ENCODE results near the gene SH3BP4.

SH3BP4 gene, protein sequence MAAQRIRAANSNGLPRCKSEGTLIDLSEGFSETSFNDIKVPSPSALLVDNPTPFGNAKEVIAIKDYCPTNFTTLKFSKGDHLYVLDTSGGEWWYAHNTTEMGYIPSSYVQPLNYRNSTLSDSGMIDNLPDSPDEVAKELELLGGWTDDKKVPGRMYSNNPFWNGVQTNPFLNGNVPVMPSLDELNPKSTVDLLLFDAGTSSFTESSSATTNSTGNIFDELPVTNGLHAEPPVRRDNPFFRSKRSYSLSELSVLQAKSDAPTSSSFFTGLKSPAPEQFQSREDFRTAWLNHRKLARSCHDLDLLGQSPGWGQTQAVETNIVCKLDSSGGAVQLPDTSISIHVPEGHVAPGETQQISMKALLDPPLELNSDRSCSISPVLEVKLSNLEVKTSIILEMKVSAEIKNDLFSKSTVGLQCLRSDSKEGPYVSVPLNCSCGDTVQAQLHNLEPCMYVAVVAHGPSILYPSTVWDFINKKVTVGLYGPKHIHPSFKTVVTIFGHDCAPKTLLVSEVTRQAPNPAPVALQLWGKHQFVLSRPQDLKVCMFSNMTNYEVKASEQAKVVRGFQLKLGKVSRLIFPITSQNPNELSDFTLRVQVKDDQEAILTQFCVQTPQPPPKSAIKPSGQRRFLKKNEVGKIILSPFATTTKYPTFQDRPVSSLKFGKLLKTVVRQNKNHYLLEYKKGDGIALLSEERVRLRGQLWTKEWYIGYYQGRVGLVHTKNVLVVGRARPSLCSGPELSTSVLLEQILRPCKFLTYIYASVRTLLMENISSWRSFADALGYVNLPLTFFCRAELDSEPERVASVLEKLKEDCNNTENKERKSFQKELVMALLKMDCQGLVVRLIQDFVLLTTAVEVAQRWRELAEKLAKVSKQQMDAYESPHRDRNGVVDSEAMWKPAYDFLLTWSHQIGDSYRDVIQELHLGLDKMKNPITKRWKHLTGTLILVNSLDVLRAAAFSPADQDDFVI
- total RNA-seq: 0 to 0.15 (median 0) reads per million in 4 donors

DNA sequence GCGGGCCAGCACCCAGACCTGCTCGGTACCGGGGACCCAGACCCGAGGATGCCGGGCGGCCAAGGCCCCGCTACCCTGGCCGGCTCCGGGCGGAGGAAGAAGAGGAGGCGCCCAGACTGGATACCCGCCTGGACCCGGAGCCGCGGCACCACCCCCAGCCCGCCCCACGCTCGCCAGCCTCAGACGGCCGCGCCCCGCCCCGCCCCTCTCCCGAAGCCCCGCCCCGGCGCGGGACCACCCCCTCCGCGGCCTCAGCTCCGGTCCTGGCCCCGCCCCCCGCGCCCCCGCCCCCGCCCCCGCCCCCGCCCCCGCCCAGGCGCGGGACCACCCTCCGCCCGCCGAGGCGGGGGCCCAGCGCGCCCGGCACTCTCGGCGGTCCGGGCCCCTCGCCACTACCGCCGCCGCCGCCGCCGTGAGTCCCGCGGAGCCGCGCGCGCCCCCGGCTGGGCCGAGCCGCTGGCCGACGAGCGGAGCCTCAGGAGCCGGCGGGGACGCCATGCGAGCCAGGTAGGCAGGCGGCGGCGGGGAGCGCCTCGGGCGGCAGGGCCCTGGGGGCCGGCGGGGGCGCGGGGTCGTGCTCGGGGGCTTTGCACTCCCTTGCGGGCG, at the start of gene SH3BP4:
TSS of gene SH3BP4 (plus strand) at position 354 of the 606 bp plus-strand sequence. CDS start 82,986 bp downstream, outside the sequence.
- no peak for DNase-seq

DNA sequence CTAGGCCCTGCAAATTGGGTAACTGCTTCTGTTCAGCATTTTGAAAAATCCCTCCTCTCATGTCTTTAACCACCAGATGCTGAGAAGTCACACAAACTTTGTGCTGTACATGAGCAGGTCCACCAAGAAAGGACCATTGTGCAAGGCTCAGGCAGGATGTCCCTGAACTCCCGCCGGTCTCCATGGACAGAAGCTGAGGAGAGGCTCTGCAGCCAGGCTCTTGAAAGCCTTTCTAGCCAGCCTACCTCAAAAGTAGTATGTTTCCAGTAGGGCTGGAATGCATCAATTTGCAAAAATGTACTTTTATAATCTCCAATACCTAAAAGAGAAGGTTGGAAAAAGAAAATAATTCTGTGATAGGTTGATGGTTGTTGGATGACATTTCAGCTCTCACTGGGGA, 47.0 kb upstream of the SH3BP4 start:
- DNase-seq: no peak

DNA sequence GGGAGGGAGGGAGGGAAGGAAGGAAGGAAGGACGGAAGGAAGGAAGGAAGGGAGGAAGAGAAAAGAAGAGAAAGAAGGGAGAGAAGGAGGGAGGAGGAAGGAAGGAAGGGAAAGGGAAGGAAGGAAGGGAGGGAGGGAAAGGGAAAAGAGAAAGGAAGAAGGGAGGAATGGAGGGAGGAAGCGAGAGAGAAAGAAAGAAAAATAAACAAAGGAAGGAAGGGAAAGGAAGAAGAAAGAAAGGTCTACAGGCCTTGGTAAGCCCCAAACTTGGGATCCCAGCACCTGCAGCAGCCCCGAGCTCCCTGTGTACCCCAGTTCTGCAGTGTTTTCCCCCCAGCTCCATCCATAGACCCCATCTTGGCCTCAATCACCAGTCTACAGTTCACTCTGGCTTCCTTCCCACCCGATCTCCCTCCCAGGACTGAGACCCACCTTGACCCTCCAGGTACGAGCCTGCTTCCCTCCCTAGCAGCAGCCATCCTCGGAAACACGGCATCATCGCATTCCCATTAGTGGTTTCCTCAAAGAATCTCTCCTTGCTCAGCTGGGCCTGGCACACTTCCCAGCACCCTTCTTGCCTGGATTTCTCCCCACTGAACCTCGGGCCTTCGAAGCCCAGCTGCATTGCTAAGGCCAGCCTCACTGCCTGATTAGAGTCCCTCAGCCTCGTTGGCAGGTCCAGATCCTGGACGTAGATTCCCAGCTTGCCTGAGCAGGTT, 46.1 kb upstream of the SH3BP4 start:
- DNase-seq: no peak

DNA sequence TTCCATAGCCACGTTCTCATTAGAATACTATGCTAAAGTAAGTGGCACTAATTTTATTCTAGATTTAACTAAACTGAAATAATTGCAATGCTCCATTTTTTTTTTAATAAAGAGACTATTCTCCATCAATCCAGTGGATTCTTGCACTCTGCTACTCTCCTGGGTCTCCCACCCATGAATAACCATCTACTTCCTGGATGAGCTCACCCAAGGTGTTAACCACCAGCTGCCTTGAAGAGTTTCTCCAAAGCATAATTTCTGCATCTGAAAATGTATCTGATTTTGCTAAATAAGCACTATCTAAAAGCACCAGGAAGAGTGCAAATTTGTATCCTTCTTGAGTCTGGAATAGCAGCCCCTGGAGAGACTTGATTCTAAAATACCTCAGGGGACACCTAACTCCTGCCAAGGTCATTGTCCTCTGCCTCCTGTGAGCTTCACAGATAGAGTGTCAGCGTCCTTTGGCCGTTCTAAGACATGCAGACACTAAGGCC, 41.6 kb upstream of the SH3BP4 start:
- no peak for DNase-seq

DNA sequence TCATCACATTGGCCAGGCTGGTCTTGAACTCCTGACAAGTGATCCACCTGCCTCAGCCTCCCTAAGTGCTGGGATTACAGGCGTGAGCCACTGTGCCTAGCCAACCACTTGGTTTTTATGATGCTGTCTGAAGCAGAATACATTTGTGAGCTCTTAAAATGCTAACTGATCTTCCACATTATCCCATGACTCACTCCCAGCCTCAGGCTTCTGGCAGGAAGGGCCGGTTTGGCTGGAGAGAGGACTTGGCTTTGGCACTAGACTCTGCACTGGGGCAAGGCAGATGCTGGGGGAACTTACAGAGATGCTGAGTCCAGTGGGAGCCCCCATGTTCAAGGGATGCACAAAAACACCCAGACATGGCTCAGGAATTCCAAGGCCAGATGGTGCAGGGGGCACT, 40.5 kb upstream of the SH3BP4 start:
- no peak for DNase-seq

DNA sequence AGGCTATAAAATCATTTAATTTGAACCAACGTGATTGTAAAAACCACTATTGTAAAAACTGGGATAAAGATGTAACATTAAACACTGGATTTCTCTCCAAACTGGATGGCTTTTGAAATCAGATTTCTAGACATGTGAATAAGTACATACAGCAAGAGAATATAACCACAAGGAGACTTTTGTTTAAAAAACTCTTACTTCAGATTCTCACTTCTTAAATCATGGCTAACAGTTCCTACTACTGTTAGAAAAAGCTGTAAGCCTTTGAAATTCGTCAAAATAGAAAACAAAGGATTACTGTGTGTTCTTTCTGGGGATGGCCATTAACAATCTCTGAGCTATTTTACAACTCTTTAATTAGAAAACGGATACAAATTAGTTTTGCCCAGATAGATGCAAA, 39.4 kb upstream of the SH3BP4 start:
- no peak for DNase-seq

DNA sequence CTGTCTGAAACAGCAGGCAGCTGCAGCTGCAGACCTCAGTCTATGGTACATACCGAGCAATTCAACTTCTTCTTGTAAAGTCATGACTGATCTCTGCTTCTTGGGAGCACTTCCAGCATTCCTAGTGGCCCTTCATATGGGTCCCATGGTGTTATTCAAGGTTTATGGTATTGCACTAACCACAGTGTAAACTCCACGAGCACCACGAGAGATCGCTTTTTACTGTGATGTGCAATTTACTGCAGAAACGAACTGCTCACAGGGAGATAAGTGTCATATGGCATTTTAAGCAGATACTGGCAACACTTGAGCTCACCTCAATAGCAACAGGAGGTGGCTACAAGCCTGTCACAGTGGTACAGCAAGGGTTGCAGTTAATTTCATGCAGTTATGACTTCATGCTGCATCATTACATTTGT, 38.6 kb upstream of the SH3BP4 start:
- DNase-seq: no peak

DNA sequence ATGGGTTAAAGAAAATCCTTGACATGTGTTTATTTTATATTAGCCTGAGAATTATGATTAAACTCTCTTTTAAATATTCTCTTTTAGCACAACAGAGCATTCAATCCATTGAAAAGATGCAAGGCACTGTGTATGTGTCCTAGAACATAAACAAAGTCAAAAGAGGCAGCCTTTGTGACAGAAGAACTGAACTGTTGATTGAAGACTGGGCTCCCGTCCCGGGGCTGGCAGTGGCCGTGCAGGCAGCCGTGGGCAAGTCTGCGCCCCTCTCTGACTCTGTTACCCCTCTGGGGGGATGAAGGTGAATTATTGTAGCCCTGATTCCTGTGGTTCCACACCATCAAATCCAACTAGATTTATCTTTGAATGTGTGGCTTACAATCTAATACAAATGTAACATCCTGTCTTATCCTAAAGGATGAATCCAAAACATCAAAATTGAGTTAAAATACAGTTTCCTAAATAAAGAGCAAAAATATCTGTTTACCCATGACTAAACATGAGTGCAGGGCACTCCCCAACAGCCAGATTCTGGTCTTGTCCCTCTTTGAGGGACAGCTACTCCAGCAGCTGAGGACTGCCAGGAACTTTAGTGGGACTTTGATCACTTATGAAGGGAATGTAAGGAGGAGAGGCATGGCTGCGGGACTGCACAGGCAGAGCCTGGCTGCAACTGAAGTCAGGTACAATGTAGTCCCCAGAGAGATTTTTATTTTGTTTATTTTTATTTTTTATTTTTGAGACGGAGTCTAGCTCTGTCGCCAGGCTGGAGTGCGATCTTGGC, 37.3 kb upstream of the SH3BP4 start:
- no peak for DNase-seq

DNA sequence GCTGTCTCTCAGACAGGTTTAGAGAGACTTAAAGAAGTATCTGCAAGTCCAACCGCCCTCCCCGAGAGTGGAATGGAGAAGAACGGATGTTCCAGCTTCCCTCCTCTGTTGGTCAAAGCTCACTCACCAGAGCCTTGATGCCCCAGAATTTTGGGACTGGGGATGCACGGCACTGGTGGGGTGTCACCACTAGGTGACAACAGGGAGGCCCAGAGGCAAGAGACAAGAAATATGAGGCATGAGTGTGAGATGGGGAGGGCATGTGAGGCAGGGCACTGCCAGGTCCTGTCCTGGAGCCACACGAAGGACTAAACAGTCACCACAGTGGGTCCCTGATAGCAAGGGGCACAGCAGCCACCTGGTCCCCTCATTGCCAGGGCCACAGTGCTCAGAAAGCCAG, 35.1 kb upstream of the SH3BP4 start:
- DNase-seq: no peak

DNA sequence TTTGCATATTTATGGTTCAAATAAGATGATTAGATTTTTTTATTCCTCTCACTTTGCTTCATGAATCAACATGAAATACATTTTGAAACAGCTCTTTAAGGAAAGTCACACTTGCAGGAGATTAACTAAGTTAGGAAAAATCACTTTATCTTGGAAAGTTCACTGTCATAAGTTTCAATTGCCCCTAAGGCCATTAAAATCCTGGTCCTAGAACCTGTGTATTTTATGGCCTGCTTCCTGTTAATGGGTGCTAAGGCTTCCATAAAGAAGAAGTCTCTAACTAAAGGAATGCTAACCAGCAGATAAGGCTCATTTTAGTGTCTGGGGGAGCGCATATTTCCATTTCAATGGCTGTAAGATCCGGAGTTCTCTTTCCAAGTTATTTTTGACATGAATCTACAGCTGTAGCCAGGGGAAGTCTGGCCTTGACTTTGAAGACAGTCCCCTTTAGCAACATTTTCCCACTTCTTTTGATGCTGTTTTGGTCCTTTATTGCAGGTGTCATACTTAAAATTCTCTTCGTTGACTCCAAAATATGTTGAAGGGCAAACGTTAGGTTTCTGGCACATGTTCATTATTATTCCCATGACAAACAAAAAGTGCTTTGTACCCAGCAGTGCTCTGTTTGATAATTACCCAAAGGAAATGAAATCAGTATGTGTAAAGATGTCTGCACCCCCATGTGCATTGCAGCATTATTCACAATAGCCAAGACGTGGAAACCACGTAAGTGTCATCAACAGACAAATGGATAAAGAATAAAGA, 34.4 kb upstream of the SH3BP4 start:
- no peak for DNase-seq

DNA sequence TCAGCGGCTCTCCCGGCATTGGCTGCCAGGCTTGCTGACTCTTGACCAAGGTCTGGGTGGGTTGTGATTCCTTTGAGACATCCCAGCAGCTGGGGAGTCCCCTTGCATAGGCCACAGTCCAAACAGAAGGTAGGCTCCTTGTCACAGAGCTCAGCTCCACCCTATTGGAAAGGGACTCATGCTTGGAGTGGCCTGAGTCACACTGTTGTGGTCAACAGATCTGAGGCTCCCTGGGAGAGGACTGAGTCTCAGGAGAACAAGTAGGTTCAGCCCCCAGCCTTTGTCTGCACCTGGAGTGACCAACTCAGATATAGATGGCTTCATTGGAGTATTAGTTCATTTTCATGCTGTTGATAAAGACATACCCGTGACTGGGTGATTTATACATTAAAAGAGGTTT, 32.1 kb upstream of the SH3BP4 start:
- DNase-seq: no peak

DNA sequence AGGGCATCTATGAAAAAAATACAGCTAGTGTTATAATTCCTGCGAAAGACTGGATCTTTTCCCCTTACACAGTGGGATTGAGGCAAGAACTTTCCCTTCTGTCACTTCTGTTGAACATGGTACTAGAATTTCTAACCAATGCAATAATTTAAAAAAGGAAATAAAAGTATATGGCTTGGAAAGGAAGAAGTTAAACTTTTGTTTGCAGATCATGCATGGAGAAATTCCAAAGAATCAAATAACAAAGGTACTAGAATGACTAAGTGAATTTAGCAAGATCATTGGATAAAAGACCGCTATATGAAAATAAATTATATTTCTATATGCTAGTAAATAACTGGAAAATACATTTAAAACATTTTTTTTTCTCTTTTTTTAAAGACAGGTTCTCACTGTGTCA, 31.0 kb upstream of the SH3BP4 start:
- DNase-seq: no peak

DNA sequence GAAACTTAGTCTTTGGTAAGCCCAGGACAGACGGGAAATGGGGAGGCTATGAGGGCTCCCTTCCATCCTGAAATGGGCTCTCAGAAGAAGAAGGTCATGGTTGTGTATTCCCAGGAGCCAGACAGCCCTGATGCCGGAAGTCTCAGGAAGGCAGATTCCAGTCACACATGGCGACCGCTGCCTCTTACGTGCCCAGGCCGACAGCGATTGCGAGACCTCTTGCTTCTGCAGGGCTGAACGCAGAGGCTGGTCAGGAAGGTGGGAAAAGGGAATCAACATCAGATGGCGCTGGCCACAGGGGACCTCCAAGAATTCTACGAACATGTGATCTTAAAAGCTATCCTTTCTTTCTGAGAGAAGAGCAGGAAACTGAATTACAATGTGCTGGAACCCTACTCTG, 22.8 kb upstream of the SH3BP4 start:
- DNase-seq: no peak

DNA sequence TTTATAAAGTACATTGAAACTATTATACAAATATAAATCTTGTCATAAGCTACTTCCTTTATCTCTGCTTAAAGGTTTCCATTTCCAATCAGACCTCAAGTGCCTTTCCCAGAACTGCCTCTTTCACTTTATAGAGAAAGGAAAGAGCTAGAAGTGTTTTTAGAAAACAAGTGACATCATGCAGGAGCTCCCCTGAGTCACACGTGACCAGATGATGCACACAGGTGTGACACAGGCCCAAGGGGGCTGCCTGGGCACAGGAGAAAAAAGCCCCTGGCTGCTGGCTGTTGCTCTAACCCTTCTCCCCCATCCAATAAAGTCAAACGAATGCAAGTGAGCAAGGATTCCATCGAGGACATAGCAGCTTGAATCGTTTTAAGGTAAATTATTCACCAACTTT, 21.4 kb upstream of the SH3BP4 start:
- DNase-seq: no peak

DNA sequence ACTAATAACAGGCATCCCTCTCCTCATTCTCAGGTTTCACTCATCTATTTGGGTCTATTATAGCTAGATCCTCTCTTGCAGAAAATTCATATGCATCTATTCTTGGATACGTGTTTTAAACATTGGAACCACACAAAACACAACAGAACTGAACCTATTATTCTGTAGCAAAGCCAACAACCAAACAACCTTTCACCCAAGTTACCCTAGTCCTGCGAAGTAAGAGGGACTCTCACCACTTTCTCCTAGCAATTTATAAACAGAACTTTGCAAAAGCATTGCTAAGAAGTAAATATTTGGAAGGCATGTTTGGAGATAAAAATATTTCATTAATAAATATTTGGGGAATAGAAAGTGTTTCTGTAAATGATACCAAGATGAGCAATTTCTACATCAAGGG, 20.4 kb upstream of the SH3BP4 start:
- DNase-seq: no peak

DNA sequence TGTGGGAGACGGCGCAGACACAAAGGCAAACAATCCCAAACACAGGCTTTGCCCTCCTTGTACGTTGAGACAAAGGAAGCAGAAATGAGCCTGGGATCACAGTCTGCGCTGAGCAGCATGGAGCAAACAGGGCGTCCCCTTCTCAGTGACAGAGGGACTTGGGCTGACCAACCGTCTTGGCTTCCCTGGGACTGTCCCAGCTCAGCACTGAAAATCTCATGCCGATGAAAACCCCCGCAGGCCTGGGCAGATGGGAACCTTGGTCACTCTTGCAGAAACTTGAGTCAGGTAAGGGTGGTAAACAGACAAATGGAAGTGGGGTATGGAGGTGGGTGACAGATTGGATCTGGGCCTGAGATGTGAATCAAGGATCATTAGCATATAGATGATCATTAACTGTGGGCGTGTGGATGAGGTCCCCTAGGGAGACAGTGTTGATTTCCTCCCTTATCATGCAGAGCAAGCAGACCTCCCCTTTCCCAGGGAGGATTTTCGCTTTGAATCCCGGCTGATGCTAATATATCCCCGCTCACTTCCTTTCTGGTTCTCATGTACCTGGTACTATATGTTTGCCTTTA, 19.1 kb upstream of the SH3BP4 start:
- no peak for DNase-seq

DNA sequence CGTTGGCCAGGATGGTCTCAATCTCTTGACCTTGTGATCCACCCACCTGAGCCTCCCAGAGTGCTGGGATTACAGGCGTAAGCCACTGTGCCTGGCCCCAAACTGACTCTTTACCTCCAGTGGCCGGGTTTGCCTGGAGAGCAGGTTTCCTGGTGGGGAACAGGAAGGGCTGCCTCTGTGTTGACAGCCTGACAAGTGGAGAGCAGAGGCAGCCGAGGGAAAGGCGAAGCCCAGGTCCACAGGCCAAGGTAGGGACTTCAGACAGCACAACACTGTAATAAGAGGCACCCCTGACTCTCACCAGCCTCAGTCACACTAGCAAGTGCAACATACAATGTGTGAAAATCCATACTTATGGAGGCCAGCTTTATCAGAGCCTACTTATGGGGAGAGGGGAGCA, 16.5 kb upstream of the SH3BP4 start:
- DNase-seq: no peak

DNA sequence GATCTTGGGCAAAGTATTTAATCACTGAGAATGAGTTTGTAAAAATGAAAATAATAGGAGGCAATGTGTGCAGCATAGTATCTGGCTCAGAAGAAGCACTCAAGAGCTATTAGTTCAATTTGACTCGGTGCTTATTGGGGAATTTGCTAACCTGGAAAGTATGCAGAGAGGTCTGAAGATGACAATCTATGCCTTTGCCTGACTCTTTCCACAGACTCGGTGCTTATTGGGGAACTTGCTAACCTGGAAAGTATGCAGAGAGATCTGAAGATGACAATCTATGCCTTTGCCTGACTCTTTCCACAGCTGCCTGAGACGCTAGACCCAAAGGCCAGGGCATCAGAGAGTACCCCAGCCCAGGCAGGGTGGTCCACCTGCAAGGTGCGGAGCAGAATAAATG, 12.2 kb upstream of the SH3BP4 start:
- no peak for DNase-seq

DNA sequence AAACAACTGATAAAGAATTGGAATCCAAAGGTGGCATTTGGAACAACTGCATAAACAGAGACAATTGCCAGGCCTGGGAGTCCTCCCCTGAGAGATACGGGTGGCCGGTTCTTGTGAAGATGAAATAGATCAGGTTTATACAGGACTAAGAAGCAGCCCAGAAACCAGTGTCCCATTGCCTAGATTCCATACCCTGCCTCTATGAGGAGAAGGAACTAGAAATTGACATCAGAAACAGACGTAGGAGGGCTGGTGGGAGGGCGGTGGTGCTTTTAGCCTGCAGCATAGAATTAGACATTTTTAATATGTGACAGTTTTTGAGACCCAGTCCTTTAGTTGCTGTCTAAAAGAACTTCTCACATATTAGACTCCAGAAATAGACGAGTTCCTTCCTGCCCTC, 11.8 kb upstream of the SH3BP4 start:
- no peak for DNase-seq

DNA sequence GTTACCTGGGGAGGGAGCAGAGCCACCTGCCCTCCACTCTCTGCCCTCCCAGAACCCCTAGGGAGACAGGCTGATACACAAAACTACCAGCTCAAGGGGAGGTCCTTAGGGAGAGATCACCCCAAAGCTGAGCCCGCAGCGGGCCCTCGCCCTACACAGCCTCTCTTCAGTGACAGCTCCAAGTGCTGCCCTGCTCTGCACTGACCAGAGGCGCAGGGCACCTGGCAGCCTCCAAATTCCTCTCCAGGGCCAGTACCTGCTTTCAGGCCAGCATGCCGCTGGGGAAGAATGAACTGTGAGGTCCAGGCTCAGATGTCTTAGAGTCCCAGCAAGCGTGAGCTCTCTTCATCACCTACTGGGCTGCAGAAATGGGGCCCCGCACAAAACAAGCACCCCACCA, 11.3 kb upstream of the SH3BP4 start:
- DNase-seq: no peak
